ENCODE results near the gene NTRK1.

NTRK1 gene

GRCh38 chr1:156860628-156861423, at the start of gene NTRK1:
Gene NTRK1 (plus strand): TSS chr1:156860865. CDS start chr1:156860935, 70 bp downstream.
- peak; percentile 96 for DNase-seq (ENCODE audit: low spot score)

GRCh38 chr1:156811168-156811567, 49.5 kb upstream of the NTRK1 start:
- peak; percentile 21 for DNase-seq (ENCODE audit: low spot score)

- peak; percentile 14 for DNase-seq (ENCODE audit: low spot score)
Measured at GRCh38 chr1:156812293-156812990, 48.2 kb upstream of the NTRK1 start.

GRCh38 chr1:156813298-156813697, 47.4 kb upstream of the NTRK1 start:
- peak; percentile 10 for DNase-seq (ENCODE audit: low spot score)

- DNase-seq (ENCODE audit: low spot score) = peak; percentile 90
Measured at GRCh38 chr1:156813750-156814570, 46.7 kb upstream of the NTRK1 start.

DNA sequence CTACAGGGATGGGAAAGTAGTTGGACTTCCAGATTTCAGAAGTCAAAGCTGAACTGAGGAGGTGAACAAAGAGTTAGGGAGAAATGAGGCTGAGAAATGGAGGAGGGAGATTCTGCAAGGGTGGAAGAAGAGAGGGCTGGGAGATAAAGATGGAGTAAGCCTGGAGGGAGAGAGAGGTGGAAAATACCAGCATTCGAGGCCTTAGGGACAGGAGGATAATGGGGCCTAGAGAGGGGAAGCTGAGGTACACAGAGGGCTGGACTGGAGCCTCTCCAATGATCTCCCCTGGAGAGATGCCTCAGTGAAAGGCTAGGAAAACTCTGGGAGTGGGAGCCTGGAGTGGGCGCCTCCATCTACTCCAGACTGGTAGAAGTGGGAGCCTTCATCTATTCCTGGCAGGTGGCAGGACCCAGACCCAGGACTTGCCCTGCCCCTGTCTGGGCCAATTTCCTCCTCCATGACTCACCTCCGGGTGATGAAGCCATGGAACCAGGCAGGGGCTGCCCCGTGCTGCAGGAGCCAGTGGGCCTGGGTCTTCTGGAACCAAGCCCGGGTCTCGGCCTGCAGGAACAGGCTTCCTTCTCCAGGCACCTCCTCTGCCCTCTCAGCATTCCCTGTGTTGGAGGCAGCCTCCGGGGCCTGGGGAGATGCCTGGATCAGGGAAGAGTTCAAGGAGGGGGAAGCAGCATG, 45.9 kb upstream of the NTRK1 start:
- no peak for DNase-seq (ENCODE audit: low spot score)

- DNase-seq (ENCODE audit: low spot score) = no peak
Measured at GRCh38 chr1:156815307-156815826, 45.3 kb upstream of the NTRK1 start.

DNA sequence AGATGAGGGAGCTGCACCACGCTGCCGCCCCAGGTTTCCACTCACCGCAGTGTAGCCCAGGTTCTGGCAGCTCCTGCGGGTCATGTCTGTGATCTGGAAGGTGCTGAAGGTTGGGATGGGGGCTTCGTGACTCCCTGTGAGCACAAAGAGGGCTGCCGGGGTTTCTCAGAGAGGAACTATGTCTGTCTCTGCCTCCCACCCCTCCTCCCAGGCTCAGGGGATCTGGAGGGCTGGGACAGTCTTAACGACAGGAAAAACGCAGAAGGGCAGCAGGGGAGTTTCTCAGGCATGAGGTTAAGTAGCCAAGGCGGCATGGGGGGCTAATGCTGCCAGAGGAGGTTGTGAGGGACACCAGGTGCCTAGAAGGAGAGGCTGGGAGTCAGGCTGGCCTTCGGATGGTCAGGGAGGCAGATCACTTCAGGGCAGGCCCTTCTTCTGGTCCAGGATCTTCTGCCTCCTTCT, 44.7 kb upstream of the NTRK1 start:
- DNase-seq (ENCODE audit: low spot score) = no peak

- no peak for DNase-seq (ENCODE audit: low spot score)
Measured at GRCh38 chr1:156816561-156817328, 43.9 kb upstream of the NTRK1 start, which contains the start of gene SH2D2A. Gene SH2D2A (minus strand): TSS chr1:156816848. CDS start chr1:156816708, 140 bp downstream.

DNA sequence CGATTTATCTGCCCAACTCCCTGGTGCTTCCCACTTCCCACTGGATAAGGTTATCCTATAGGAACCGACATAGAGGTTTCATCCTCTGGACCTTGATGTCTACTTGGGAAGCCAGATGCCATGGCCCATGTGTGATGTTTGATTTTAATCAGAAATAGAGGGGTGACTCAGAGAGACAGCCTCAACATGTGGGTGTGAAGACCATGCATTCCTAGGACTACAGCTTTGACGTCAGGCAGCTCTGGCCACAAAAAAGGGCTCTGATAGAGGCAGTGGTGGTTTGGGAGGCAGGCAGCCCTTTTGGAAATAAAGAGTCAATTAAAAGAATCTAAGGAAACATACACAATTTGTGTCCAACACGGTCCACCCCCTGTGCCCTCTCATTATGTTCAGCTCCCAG, 38.9 kb upstream of the NTRK1 start:
- no peak for DNase-seq (ENCODE audit: low spot score)

DNA sequence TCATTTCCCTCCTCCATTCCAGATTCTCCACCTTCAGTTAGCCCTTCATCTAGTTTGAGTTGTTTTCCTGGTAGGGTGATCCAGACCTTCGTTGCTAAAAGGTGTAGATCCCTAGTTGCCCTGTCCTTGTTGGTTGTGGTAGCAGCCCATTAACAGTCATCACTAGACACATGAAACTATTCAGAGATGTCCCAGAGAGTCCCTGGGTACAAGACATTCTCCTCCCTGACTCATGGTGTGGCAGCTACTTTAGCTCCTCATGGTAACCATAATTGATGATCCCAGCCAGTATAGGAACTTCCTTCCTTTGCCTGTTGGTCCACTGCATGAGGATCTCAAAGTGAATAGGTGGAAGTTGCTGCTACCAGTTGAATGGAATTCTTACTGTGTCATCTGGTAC, 38.0 kb upstream of the NTRK1 start:
- no peak for DNase-seq (ENCODE audit: low spot score)

DNA sequence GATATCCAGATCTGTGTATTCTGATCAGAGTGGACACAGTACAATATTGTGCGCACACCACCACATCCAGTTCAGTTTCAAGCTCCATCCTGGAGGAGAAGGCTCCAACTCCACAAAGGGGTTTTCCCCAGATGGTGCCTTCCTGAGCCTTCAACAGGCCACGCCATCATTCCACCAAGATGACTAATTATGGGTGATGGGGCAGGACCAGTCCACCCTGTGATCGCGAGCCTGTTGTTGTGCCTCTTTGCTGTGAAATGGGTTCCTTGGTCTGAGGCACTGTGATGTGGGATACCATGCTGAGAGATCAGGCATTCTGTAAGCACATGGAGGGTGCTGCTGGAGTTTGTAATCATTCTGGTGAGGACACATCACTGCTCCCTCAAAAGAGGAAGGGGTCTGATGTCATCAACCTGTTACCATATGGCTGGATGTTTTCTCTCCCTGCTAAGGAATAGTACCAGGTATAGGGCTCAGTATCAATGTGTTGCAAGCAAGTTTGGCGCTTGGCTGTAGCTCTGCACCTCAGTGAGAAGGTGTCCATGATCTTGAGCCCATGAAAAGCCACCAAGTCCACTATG, 37.4 kb upstream of the NTRK1 start:
- no peak for DNase-seq (ENCODE audit: low spot score)

- DNase-seq (ENCODE audit: low spot score) = no peak
Measured at GRCh38 chr1:156826630-156827029, 34.0 kb upstream of the NTRK1 start.

DNA sequence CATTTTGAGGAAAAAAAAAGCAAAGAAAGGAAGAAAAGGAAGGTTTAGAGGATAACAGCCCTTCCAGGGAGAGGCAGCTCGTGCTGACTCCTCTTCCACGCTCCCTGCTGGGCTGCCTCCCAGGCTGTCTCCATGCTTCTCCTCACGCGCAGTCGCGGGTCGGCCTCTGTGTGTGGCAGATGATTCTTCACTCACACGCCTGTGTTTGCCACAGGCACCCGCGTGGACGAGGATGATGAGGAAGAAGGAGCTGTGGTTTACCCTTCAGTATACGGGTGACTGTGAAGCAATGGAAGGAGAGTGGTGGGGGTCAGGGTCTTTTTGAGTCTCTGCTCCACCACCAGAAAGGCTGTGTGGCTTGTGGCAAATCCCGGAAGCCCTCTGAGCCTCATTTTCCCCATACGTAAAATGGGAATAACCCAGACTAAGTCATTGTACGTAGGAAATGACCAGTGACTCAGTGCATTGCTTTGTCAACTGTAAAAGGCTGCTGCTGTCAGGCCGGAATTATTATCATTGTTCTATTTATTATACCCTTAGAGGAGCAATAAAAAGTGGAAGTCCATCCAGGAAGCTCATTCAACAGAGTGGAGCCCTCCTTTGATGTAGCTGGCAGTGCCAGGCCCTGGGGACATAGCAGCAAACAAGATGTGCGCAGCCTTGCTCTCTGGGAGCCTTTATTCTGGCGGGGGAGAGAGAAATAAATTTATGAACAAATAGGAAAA, 32.1 kb upstream of the NTRK1 start:
- DNase-seq (ENCODE audit: low spot score) = no peak

GRCh38 chr1:156832434-156832833, 28.2 kb upstream of the NTRK1 start:
- no peak for DNase-seq (ENCODE audit: low spot score)

GRCh38 chr1:156833603-156834002, 27.1 kb upstream of the NTRK1 start:
- no peak for DNase-seq (ENCODE audit: low spot score)

DNA sequence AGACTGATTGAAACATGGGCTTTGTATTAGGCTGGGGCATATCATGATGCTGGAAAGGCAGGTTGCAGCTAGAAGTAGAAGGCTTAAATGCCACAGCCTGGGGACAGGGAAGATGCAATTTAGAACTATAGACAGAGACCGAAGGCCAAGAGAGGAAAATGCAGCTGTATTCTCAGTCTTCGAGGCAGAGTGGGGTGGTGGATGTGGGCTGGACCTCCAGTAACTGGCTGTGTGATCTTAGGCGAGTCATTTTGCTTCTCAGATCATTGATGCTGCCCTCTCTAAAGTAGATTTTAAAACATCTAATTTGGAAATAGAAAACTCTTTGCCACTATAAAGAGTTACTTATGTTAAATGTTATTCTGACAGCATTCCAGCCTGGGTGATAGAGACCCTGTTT, 26.3 kb upstream of the NTRK1 start:
- DNase-seq (ENCODE audit: low spot score) = no peak

- no peak for DNase-seq (ENCODE audit: low spot score)
Measured at GRCh38 chr1:156836041-156836654, 24.5 kb upstream of the NTRK1 start.

DNA sequence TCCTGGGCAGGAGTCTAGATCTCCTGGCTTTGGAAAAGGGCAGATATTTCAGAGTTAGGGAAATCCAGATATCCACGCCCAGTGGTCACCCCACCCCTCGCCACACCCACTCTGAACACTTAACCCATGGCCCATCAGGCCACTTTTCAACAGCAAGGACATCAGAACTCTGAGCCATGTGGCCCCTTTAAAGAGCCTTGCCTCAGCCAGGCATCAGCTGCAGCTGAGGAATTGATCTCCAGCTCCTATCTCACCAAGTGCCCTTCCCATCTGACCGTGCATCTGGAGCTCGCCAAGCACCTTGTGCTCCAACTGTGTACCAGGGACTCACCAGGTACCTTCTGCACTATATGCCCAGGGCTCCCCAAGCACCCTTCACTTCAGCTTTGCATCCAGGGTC, 23.8 kb upstream of the NTRK1 start:
- no peak for DNase-seq (ENCODE audit: low spot score)

Measured in D341Med (cell line).